Measurements from ENCODE around the gene CUL7. TPM values are rescaled to one million over a fixed set of nuclear protein-coding genes. Genes with fewer than 3 reads are reported as not detected.

Gene CUL7
- total and polyA plus RNA-seq, 2 experiments from 2014 or later, result 33.1 to 65.8 TPM

DNA sequence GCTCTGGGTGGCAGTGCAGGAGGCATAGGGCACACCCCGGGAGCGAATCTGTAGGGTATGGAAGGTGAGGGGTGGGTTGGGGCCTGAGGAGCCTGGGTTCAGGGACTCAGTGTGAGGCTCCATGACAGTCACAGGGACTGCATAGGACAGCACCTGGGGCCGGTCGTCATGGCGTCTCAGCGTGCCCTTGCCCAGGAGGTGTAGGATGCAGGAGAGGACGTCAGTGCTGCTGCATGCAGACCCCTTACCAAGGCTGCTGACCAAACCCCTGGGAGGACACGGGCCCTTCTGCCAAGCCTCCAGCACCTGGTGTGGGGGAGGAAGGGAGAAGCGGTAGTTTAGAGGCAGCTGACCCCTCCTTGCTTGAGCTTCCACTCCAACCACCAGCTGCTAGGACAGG lies 15.9 kb downstream of the CUL7 start:
- no peak overlapping the region for H3K4me3 ChIP-seq
- H3K27me3 ChIP-seq, result no peaks in the 10 kb centered on the region
- H3K9me3 ChIP-seq (ENCODE audit: low read depth), result no peaks in the 10 kb centered on the region
- H3K27ac ChIP-seq, result no peak overlapping the region
- DNase-seq (ENCODE audit: low read depth in 1 of 2, low spot score in 1 of 2), result no peak
- peaks cover 45% of the 10 kb centered on the region for H3K36me3 ChIP-seq
- no peak for TF ChIP-seq CTCF (IDR thresholded peaks at IDR 0.05; ENCODE audit: low read depth, low read length)
- H3K4me1 ChIP-seq (ENCODE audit: low read depth), result no peaks in the 10 kb centered on the region

DNA sequence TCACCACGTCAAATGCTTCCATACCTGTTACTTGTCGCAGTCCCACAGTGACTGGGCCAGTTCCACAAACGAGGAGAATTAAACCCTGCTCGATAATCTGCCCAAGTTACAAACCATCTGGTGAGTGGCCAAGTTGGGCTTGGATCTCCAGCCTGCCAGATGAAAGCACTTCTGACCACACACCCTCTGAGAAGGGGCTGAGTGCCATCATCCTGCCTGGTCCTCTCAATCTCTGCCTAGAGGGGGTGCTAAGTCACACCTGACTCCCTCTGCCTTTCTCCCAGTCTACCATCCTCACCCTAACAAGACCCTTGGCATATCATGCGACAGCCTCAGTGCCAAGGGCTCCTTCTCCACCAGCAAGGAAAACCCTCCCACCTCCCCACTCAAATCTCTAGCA lies 16.5 kb downstream of the CUL7 start:
- Histone ChIP-seq H3K36me3 (peaks cover 40% of the 10 kb centered on the region), H3K4me3 (no peak overlapping the region), H3K27me3 (no peaks in the 10 kb centered on the region), H3K27ac (no peak overlapping the region), H3K4me1 (ENCODE audit: low read depth) (no peaks in the 10 kb centered on the region), H3K9me3 (ENCODE audit: low read depth) (no peaks in the 10 kb centered on the region)
- no peak for DNase-seq (ENCODE audit: low read depth in 1 of 2, low spot score in 1 of 2)
- no peak for TF ChIP-seq CTCF (IDR thresholded peaks at IDR 0.05; ENCODE audit: low read depth, low read length)

DNA sequence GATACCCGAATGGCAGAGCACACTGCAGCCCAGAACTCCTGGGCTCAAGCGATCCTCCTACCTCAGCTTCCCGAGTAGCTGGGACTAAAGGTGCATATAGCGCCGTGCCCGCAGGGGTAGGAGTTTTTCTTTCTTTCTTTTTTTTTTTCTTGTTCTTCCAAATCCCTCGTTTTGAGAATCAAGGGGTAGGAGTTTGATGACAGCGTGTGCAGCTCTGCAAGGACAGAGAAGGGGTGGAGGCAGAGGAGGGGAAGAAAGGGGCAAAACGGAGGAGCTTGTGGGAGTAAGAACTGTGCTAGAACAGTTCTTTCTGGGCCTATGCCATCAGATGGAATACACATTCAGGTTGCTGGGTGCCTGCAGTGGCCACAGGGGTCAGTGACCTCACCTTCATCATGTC lies 16.9 kb downstream of the CUL7 start:
- DNase-seq (ENCODE audit: low read depth in 1 of 2, low spot score in 1 of 2), result no peak
- TF ChIP-seq CTCF (IDR thresholded peaks at IDR 0.05; ENCODE audit: low read depth, low read length), result no peak
- Histone ChIP-seq H3K4me1 (ENCODE audit: low read depth) (no peaks in the 10 kb centered on the region), H3K36me3 (peaks cover 38% of the 10 kb centered on the region), H3K27me3 (no peaks in the 10 kb centered on the region), H3K27ac (no peak overlapping the region), H3K9me3 (ENCODE audit: low read depth) (no peaks in the 10 kb centered on the region), H3K4me3 (no peak overlapping the region)

GRCh38 chr6:43035495-43036194 lies 18.0 kb downstream of the CUL7 start:
- no peak overlapping the region for H3K27ac ChIP-seq
- H3K4me1 ChIP-seq (ENCODE audit: low read depth), result no peaks in the 10 kb centered on the region
- peaks cover 38% of the 10 kb centered on the region for H3K36me3 ChIP-seq
- DNase-seq (ENCODE audit: low read depth in 1 of 2, low spot score in 1 of 2), result no peak
- no peaks in the 10 kb centered on the region for H3K9me3 ChIP-seq (ENCODE audit: low read depth)
- H3K27me3 ChIP-seq, result no peaks in the 10 kb centered on the region
- TF ChIP-seq CTCF (IDR thresholded peaks at IDR 0.05; ENCODE audit: low read depth, low read length), result no peak
- H3K4me3 ChIP-seq, result no peak overlapping the region

DNA sequence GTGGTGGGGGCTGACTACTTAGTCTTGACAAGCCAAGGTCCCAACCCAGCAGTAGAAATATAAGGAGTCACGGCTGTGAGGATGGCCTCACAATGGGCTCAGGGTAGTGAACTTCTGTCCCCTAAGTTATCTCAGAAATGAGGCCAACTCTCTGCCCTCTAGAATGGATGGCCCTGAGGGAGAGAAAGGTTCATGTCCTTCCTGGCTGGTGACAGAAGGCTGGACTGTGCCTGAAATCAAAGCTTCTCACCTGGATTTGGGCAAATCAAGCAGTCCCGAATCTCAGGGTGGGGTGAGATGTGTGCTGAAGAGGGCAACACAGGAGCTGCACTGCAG lies 19.5 kb downstream of the CUL7 start:
- H3K4me3 ChIP-seq, result no peak overlapping the region
- H3K36me3 ChIP-seq, result peaks cover 45% of the 10 kb centered on the region
- no peak for DNase-seq (ENCODE audit: low read depth in 1 of 2, low spot score in 1 of 2)
- no peaks in the 10 kb centered on the region for H3K9me3 ChIP-seq (ENCODE audit: low read depth)
- H3K27me3 ChIP-seq, result no peaks in the 10 kb centered on the region
- no peak for TF ChIP-seq CTCF (IDR thresholded peaks at IDR 0.05; ENCODE audit: low read depth, low read length)
- H3K27ac ChIP-seq, result no peak overlapping the region
- no peaks in the 10 kb centered on the region for H3K4me1 ChIP-seq (ENCODE audit: low read depth)
